GM12891 (cell line): ENCODE data around the gene GEMIN2.
"Not testable (repeated sequence)": the region's sequence is repeated elsewhere in the genome, so short reads cannot be mapped to it uniquely, and the experiment has no call there.

Source experiments
- DNase-seq: peaks from one replicate; pipeline ENCODE4 v3.0.0; 2011; ENCODE audit warnings: low spot score; ENCODE audit not compliant: insufficient read length
- FAIRE-seq: peaks from 2 replicates; lab custom pipeline; 2011; peaks lifted over from hg19 to GRCh38; lab: Jason Lieb, UNC
- PAX5 ChIP-seq: IDR thresholded peaks from 2 replicates; pipeline ENCODE4 v1.6.1; 2011; ENCODE audit warnings: low read length, moderate library complexity, mild to moderate bottlenecking; ENCODE audit not compliant: insufficient read depth, severe bottlenecking
- POLR2A ChIP-seq: IDR thresholded peaks from 2 replicates; pipeline ENCODE4 v1.6.1; 2011; ENCODE audit warnings: low read depth, low read length, control low read depth
- POLR2AphosphoS5 ChIP-seq: IDR thresholded peaks from 2 replicates; pipeline ENCODE4 v1.6.1; 2011; ENCODE audit warnings: low read depth, low read length, control low read depth
- POU2F2 ChIP-seq: IDR thresholded peaks from 2 replicates; pipeline ENCODE4 v1.6.1; 2011; ENCODE audit warnings: low read depth, mild to moderate bottlenecking, control low read depth, low read length, moderate library complexity
- SPI1 ChIP-seq: IDR thresholded peaks from 2 replicates; pipeline ENCODE4 v1.6.1; 2011; ENCODE audit warnings: low read depth, low read length, control low read depth
- TAF1 ChIP-seq: IDR thresholded peaks from 2 replicates; pipeline ENCODE4 v1.6.1; 2011; ENCODE audit warnings: low read depth, low read length, control low read depth

The GEMIN2 gene

GRCh38 chr14:39091716-39092115 is 22.4 kb upstream of the GEMIN2 start:
- TF ChIP-seq TAF1 = no peak
- no peak for TF ChIP-seq SPI1
- TF ChIP-seq POLR2AphosphoS5 = no peak
- TF ChIP-seq PAX5 = no peak
- TF ChIP-seq POLR2A = no peak
- no peak for TF ChIP-seq POU2F2
- FAIRE-seq = no peak
- no peak for DNase-seq

- no peak for TF ChIP-seq TAF1
- TF ChIP-seq POU2F2 = no peak
- TF ChIP-seq PAX5 = no peak
- TF ChIP-seq POLR2A = no peak
- no peak for TF ChIP-seq SPI1
- no peak for TF ChIP-seq POLR2AphosphoS5
- DNase-seq (no peak), FAIRE-seq (peak; percentile 73)
Observed at GRCh38 chr14:39094515-39094914, 19.6 kb upstream of the GEMIN2 start.

- TF ChIP-seq SPI1 (no peak), POLR2AphosphoS5 (no peak), POU2F2 (no peak), TAF1 (no peak), POLR2A (no peak), PAX5 (no peak)
- FAIRE-seq = peak; percentile 38
- DNase-seq = no peak
Observed at GRCh38 chr14:39097159-39097558, 17.0 kb upstream of the GEMIN2 start.

GRCh38 chr14:39099215-39099614 is 14.9 kb upstream of the GEMIN2 start:
- not testable (repeated sequence) for FAIRE-seq, DNase-seq

- DNase-seq (no peak), FAIRE-seq (no peak)
- no peak for TF ChIP-seq POLR2A
Observed at GRCh38 chr14:39099748-39100147, 14.4 kb upstream of the GEMIN2 start.

- peak; percentile 13 for DNase-seq
Observed at GRCh38 chr14:39102265-39102968, 11.7 kb upstream of the GEMIN2 start.

GRCh38 chr14:39102969-39103957 is 10.9 kb upstream of the GEMIN2 start, which contains the start of gene SEC23A:
SEC23A (minus strand) TSS chr14:39103235; CDS start chr14:39096118, 7,117 bp downstream.
- TF ChIP-seq POU2F2 = no peak
- TF ChIP-seq TAF1 = peak; percentile 31; the same call in 1 of the 2 replicates
- TF ChIP-seq PAX5 = no peak
- TF ChIP-seq POLR2AphosphoS5 = 0 out of 2 replicates have a peak, but pooled peaks have one; percentile 52
- TF ChIP-seq POLR2A = peak; percentile 71; the same call in 1 of the 2 replicates
- TF ChIP-seq SPI1 = no peak
- peak; percentile 84 for FAIRE-seq
- DNase-seq = peak; percentile 77

More at GRCh38 chr14:39102265-39102968, 11.7 kb upstream of the GEMIN2 start:
- TF ChIP-seq PAX5 = no peak
- no peak for TF ChIP-seq TAF1
- no peak for TF ChIP-seq POLR2A
- FAIRE-seq = peak; percentile 54

- not testable (repeated sequence) for FAIRE-seq, DNase-seq
Observed at GRCh38 chr14:39104078-39104801, 9.9 kb upstream of the GEMIN2 start.

GRCh38 chr14:39107591-39107996 is 6.5 kb upstream of the GEMIN2 start:
- FAIRE-seq (peak; percentile 16), DNase-seq (peak; percentile 21)
- no peak for TF ChIP-seq POLR2AphosphoS5
- TF ChIP-seq POU2F2 = no peak
- TF ChIP-seq TAF1 = no peak
- no peak for TF ChIP-seq POLR2A
- no peak for TF ChIP-seq SPI1
- no peak for TF ChIP-seq PAX5

GRCh38 chr14:39108791-39109190 is 5.3 kb upstream of the GEMIN2 start:
- no peak for DNase-seq
- no peak for TF ChIP-seq POLR2A
- no peak for TF ChIP-seq SPI1
- TF ChIP-seq TAF1 = no peak
- TF ChIP-seq POLR2AphosphoS5 = no peak
- no peak for TF ChIP-seq POU2F2
- no peak for TF ChIP-seq PAX5
- FAIRE-seq = no peak
